GM18517 (cell line): ENCODE measurements around the gene COMMD8.
"Not testable (repeated sequence)": the region's sequence is repeated elsewhere in the genome, so short reads cannot be mapped to it uniquely, and the experiment has no call there.

Experiments used
- ATAC-seq: cut with Tn5 transposase; IDR thresholded peaks from one replicate; pipeline ENCODE4 v1.9.1; 2021; ENCODE audit warnings: mild to moderate bottlenecking, moderate library complexity; ENCODE audit not compliant: unreplicated experiment

Gene COMMD8

DNA sequence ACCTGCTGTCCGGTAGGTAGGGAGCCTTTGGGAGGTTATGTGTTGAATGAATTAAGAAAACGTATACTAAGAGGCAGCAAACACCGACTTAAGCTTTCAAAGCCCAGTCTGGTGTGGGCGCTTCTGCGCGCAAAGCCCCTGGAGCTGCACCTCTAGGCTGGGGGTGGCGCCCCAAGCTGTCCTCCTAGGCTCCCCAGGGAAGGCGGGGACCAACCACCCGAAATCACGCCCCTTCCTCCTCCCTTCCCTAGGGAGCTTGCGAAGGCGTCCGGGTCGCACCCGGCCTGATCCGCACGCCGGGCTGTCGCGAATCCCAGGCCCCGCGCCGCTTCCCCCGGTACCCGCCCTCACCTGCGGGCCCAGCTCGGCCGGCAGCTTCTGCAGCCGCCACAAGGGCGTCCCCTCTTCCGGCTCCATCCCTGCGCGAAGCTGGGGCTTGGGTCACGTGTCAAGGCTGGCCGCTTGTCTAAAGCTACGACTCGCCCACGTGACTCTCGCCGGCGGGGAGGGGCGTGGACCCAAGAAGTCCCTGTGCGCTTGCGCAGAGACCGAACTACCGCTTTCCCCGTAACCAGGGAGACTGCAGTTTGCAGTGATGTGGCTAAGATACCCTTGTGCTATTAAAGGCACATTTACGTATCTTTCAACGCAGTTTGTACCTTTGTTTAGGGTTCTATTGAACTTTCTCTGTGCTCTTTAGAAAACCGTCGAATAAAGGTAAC lies at the start of gene COMMD8:
COMMD8 (minus strand) TSS at position 468 of the 722 bp plus-strand sequence; CDS start at position 417, 51 bp downstream.
- ATAC-seq = peak; percentile 90

DNA sequence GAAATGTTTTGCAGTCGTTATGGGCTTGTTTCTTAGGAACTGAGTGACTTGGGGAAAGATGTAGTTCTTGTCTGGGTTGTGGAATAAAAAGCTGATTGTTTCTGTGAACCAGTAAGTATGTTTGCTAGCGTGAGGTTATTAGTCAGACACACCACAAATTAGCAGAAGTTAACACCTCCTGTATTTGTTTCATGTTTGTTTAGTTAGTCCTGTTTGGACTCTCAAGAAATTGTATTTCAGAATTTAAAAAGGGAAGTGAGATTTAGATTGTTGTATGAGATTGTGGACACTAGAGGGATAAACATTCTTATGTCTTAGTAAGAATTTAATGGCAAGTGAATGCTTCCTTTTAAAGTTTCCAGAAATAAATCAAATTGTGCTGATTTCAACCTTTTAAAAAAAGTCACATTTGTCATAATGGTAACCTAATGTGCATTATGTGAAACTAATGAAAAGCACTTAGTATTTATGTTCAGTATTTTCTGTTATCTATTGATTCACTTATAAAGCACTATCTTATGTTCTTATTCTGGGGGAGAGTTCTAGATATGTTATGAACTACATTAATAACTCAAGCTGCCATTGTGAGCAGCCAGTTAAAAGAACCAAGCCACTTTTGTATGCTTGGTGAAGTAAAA lies 47.1 kb upstream of the COMMD8 start:
- ATAC-seq = peak; percentile 99

DNA sequence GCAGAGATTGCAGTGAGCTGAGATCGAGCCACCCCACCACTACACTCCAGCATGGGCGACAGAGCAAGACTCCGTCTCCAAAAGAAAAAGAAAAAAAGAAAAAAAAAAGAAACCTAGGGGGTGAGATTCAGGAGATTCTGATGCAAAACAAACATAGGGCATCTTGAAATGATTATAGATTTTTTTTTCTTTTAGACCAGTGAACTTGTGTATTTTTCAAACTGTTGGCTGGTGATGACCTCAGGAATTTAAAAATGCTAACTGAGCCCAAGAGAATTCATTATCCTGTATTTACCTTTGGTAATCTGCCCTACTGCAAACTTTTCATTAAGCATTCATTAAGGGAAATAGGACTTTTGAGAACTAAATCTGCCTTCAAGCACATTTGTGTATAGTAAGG lies 42.2 kb upstream of the COMMD8 start:
- ATAC-seq = no peak

DNA sequence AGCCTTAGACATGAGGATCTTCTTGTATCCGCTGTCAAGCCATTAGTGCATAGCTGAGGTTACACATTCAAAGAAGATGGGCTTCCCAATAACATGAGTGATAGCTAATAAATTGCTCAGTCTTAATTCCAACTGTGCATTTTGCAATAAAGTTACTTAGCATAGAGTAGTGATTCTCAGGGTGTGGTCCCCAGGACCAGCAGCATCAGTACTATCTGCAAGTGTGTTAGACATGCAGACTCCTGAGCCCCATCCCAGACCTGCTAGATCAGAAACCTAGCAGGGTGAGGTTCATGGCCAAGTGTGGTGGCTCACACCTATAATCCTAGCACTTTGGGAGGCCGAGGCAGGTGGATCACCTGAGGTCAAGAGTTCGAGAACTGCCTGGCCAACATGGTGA lies 41.6 kb upstream of the COMMD8 start:
- no peak for ATAC-seq

DNA sequence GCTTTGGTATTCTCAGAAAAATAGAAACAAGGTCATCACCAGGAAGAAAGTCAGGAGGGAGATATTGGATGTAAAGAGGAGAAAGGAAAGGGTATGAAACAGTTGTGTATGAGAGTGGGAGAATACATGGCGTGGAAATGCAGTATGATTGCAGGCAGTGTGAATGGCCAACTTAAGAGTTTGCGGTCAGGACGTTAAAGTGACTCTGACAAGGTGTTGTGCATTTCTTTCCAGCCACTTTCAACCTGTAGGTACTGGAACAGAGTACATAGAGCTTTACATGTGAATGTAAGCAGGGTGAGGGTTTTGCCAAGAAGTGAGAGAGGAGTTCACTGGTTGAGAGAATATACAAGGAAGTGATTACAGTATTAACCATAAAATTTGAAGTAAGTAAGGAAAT lies 37.3 kb upstream of the COMMD8 start:
- no peak for ATAC-seq

DNA sequence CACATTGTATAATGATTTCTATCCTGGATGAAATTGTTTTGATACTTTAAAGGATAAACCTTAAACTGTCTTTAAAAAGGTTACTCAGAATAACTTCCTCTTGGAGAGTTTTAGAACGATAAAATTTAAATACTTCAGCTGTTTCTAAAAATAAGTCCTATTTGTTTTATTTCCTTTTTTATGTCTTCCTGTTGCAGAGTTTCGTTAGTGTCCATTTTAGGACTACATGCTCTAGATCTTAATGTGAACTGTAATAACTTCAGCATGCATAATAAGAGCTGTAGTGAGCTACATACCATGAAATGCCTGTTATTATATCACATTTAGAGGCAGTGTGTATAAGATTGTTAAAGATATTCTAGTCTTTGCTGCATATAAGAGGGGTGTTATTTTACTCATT lies 36.2 kb upstream of the COMMD8 start:
- ATAC-seq = peak; percentile 55

GRCh38 chr4:47498899-47499298 lies 35.4 kb upstream of the COMMD8 start:
- no peak for ATAC-seq

- ATAC-seq = no peak
Observed at GRCh38 chr4:47494124-47494430, 30.6 kb upstream of the COMMD8 start.

DNA sequence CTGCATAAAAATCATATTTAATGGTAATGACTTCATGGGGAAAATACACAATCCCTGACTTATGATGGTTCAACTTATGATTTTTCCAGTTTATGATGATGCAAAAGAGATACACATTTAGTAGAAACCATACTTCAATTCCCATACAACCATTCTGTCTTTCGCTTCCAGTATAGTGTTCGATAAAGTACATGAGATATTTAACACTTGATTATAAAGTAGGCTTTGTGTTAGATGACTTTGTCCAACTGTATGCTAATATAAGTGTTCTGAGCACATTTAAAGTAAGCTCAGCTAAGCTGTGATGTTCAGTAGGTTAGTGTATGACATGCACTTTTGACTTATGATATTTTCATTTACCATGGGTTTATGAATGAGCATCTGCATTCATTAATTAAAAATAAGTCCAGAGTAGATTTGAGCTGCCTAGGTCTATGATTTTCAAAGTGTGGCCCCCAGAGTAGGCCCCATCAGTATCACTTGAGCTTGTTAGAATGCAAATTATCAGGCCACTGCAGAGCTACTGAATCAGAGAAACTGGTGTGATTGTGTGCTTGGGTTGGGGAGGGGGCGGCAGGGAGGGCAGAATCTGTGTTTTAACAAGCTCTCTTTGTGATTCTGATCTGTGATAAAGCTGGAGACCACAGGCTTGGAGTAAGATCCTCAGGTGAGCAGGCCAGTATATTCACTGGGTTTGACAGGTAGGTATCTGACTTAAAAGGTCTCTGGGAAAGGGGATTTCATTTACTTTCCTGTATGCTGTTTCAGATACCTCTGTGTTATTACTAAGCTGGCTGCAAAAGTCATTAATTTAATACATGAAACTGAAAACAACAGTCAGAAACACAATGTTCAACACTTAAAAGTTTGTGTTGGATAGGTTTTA lies 30.0 kb upstream of the COMMD8 start:
- no peak for ATAC-seq

GRCh38 chr4:47490550-47490949 lies 27.0 kb upstream of the COMMD8 start:
- ATAC-seq = peak; percentile 84

DNA sequence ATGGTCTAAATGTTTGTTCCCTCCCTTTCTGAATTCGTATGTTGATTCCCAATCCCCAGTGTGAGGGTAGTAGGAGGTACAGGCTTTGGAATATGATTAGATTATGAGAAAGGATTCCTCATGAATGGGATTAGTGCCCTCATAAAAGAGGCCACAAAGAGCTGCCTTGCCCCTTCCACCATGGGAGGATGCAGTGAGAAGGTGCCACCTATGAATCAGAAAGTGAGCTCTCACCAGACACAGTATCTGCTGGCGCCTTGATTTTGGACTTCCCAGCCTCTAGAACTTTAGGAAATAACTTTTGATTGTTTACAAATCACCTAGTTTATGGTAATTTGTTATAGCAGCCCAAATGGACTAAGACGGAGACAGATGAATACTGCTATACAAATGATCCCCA lies 25.2 kb upstream of the COMMD8 start:
- no peak for ATAC-seq

- not testable (repeated sequence) for ATAC-seq
Observed at GRCh38 chr4:47486727-47487126, 23.2 kb upstream of the COMMD8 start.

DNA sequence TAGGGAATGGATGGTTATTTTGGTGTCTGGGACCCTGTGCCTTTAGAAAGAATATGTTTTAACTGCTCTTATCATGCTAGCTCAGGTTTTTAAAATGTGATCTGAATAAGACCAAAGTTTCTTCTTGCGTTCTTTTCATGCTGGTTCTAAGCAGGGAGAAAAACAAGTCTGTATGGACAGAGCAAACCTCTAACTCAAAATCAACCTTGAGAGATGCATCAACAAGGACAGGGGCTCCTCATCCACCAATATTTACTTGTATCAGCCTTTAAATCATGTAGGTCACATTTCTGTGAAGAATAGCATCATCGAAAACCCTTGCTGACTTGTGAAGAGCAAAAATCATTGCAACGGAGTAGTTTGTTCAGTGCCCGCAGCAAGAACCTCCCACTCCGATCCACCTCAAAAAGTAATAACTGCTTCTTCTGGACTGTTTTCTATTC lies 22.8 kb upstream of the COMMD8 start:
- ATAC-seq = no peak

DNA sequence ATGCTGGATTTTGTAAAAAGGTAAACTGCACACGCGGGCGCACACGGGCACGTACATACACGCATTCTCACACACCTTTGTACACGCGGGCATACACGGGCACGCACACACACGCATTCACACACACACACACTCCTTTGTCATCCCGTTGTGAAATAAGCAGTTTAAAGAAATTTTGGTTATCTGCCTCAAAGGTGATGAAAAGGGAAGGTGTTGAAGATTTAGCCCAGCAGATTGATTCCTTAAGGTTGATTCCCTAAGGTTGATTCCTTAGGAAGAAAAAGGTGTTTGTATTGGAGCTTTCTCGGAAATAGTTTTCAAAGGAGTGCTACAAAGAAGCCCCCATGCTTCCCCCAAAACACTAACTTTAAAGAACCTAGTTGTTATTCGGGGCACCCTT lies 22.3 kb upstream of the COMMD8 start:
- no peak for ATAC-seq

GRCh38 chr4:47485047-47485692 lies 21.7 kb upstream of the COMMD8 start, which contains the start of gene ATP10D:
Gene ATP10D, plus strand, starts transcription at chr4:47485275. Its CDS starts 27,266 bp downstream, at chr4:47512541.
- peak; percentile 95 for ATAC-seq

- no peak for ATAC-seq
Observed at GRCh38 chr4:47484168-47484567, 20.7 kb upstream of the COMMD8 start.

DNA sequence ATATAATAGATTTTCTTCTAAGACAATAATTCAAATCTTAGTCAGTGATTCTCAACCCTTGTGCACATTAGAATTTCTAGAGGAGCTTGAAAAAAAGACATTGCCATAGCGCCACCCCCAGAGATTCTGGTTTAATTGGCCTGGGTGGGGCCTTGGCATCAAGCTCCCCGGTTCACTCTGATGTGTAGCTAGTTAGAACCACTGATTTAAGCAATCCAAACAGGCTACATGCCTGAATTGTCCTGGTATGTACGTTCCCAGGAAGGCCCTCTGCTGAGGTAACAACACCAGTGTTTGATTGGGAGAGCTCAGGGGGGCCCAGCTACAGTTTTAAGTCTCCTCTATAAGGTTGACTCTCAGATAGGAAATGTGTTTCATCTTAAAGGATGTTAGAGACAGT lies 20.2 kb upstream of the COMMD8 start:
- no peak for ATAC-seq

DNA sequence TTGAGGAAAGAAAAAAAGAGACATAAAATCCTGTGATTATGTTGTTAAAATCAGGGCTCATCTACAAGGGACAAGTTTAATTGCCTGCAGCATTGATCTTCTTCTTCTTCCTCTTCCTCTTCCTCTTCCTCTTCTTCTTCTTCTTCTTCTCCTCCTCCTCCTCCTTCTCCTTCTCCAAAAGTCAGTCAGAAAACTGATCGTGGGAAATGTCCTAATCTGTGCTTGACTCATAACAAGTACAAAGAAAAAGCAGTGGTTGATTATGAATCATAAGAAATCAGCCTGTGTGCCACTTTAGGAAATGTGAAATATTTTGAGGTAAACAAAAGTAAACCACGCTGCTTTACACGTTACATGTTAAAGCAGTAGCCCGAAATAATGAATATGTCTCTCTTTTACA lies 18.8 kb upstream of the COMMD8 start:
- no peak for ATAC-seq

DNA sequence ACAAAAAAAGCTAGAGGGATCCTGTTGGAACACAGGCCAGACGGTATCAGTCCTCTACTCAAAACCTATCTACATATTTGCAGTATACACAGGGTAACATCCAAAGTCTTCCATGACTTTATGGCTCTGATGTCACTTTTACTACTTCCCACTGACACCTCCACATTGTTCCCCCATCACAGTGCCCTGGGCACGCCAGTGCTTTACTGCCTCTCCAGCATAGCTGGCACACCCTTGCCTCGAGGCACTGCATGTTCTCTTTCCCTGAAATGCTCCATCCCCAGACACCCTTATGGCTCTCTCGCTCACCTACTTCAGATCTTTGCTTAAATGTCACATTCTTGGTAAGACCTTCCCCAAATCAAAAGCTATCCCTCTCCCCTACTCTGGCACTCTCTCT lies 15.3 kb upstream of the COMMD8 start:
- no peak for ATAC-seq

DNA sequence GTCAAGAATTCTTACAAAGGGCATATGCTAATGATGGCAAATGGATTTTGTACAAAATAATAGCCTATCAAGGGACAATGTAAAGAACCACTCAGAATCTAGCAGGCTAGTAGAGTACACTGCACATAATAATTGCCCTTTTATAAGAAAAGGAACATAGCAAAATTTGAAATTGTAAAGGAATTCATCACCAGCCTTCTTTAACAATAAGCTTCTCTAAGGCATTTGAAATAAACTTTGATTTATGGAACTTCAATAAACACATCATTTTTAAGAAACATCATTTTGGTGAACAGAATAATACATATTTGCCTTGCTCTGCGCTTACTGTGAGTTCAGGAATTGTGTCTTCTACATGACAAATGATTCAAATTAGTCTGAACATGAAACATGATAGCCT lies 11.9 kb upstream of the COMMD8 start:
- ATAC-seq = no peak

DNA sequence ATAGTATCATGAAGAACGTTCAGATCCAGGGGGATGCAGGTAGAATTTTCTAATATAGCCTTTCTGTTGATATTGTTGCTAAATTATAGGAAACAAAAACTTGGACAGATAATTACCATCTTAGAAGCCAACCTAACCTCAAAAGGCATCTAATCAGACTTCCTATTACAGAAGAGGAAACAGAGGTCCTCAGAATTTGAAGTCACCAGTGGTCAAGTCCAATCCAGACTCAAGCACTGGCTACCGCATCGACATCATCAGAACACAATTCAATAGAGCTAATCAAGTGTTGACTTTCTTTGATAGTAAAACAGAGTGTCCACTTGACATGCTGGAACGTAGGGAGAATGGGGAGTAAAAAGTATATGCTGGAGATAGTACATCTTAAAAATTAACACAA lies 11.3 kb upstream of the COMMD8 start:
- no peak for ATAC-seq
